NCI-H2227 (cell line): ENCODE data around the gene MBP.
"Not testable (repeated sequence)": the region's sequence is repeated elsewhere in the genome, so short reads cannot be mapped to it uniquely, and the experiment has no call there.

Source experiments
- DNase-seq: peaks from one replicate; lab custom pipeline; 2025; ENCODE audit not compliant: unreplicated experiment; lab: John Stamatoyannopoulos, UW

Gene MBP

DNA sequence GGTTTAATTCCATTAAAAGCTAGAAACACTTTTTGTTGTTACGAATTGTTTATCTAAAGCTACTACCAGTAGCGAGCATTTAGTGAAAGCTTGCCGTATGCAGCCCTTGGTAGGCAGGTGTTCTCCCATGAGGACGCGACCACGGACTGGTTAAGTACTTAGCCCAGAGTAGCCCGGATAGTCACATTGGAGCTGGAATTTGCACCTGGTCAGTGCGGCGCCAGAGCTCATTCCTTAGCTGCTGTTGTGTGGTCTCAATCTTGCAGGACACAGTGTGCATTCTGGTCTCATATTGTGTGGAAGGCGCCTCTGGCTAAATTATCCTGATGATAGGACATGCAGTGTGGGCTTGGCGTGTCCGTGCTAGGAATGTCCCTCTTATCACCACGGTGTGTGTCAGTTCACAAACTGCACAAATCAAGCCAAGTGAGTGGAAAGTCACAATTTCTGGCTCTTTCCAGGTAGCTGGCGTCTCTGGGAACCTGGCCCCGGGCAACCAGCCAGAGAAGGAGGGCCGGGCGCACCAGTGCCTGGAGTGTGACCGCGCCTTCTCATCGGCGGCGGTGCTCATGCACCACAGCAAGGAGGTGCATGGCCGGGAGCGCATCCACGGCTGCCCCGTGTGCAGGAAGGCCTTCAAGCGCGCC, 176.9 kb downstream of the MBP start:
- DNase-seq = no peak

DNA sequence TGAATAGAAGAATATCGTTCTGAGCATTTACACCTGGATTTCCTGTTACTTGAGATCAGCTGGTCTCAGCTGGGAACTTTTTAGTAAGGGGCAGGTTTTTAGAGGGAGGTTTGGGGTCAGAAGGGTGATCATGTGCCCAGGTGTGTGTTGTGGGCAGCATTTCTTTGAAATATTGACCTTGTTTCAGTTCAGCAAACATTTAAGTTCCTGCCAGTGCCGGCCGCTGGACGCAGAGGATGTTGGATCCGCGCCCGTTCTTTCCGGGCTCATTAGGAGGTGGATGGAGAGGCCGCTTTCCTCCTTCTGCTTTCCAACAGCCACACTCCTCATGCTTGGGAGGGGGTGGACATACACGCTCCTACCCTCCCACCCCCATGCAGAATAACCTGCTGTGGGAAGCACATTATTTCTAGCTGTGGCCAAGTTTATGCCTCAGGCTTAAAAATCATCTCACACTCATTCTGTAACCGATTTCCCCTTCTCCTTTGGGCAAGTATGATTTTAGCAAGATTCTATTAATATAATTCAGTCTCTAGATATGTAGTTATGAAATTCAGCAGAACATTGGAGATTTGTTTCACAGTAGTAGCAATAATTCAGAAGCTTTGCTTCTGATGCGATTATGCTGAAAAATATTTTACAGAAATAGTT, 178.9 kb downstream of the MBP start:
- peak; percentile 9 for DNase-seq

DNA sequence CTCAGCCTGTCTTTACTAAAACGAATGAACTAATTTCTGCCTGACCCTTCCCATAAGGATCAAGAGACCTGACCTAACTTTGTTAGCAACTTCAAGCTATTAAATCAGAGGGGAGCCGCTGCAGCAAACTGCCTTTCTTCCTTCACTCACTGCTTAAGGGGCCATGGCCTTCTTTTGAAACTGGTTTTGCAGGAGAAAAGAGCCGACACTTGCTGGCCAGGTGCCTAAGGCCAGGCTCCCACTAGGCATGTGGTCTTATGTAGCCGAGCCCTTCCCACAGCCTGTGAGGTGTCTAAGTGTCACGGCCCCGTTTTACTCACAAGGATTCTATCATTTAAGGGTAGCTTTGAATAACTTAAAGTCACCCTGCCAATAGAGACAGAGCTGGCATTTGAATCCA, 179.4 kb downstream of the MBP start:
- DNase-seq = no peak

- DNase-seq = no peak
Observed at GRCh38 chr18:76952747-76953146, 179.8 kb downstream of the MBP start.

GRCh38 chr18:76951456-76952247, 180.9 kb downstream of the MBP start:
- DNase-seq = no peak

GRCh38 chr18:76948345-76948744, 184.2 kb downstream of the MBP start:
- no peak for DNase-seq

DNA sequence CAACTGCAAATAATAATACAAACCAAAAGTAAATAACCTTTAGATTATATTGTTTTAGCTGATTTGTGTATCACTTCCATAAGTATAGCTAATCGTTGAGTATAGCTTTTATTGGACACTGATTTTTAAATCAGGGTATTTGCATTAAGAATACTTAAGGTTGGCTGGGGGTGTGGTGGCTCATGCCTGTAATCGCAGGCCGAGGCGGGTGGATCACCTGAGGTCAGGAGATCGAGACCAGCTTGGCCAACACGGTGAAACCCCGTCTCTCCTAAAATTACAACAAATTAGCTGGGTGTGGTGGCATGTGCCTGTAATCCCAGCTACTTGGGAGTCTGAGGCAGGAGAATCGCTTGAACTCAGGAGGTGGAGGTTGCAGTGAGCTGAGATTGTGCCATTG, 188.2 kb downstream of the MBP start:
- not testable (repeated sequence) for DNase-seq

DNA sequence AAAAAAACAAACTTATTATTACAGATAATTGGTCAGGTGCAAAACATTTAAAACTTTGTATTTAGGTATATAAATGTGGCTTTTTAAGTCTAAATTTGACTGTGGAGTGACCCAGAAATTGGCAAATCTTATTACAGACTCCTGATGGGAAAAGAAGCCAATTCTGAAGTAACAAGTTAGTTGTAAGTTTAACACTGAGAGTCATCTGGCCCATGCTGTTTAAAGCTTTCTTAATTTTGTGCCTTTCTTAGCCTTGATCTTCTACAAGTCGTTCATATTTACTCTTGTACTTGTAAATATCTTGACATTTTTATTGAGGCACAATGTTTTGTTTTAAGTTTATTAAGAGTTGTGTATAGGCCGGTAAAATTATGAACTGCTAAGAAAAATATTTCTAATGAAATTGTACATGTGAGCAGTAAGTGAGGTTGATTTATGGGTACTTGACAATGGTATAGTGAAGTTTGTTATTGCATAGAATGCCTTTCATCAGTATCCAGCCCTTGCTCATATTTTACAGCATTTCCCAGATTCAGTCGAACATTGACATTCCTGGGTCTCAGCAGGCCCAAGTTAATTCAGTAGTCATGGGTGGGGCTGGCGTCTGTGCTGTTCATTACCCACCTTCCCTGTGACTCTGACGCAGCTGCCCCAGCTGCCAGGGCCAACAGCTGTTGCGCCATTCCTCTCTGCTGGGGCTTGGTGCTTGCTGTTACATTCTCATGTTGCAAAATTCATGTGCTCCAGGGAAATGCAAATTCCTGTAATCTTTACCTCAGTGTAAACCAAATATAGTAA, 188.8 kb downstream of the MBP start:
- DNase-seq = no peak

GRCh38 chr18:76941284-76941683, 191.3 kb downstream of the MBP start:
- DNase-seq = no peak

GRCh38 chr18:76938619-76939018, 194.0 kb downstream of the MBP start:
- no peak for DNase-seq

DNA sequence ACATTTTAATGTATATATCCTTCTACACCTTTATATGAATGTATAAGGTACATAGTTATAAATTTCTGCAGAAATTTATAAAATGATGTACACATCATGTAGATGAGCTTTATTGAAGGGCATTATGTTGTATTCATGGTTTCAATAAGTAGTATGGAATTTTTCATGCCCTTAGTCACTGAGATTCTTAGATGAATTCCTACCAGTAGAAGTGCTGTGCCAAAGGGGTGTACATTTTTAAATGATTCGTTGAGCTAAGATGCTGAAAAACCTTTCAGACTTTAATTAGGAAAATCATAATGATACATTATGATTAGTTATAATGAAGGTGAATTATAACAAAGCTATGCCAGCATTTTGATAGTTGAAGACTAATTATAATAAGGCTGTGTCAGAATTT, 195.0 kb downstream of the MBP start:
- DNase-seq = no peak

DNA sequence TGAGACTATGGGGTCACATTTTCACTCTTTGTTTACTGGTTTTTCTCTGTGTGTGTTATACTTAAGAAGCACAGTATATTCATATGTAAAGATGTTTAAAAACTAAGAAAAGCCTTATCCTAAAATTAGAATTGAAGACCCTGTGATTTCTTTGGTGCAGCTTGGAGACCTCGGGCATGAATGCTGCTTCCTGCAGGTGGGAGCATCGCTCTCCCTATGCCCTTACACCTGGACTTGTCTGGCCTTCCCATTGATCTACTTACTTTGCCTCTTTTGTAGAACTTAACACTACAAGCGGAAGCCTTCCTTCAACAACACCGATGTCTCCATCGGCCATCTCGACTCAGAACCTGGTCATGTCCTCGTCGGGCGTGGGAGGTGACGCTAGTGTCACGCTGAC, 195.7 kb downstream of the MBP start:
- no peak for DNase-seq

GRCh38 chr18:76935722-76936337, 196.8 kb downstream of the MBP start:
- no peak for DNase-seq

- DNase-seq = no peak
Observed at GRCh38 chr18:76932026-76932819, 200.4 kb downstream of the MBP start.

DNA sequence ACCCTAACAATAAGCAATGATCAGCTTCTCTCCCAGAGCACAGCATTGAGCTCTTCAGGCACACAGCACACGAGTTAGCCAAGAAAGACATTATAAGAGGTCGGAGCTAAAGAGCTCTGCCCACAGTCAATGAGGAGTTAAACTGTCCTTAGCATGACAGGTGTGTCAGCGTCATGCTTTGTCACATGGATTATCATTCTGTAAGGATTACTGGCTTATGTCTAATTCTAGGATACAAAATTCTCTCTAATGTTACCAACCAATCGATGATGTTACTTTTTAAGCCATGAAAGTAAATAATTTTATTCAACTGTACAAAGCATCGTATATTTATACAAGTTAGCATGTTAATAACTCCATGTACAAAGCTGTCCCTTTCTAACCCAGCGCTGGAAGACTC, 201.4 kb downstream of the MBP start:
- no peak for DNase-seq
